HepG2 (cell line): ENCODE measurements around the gene VKORC1. TPM values are rescaled to one million over a fixed set of nuclear protein-coding genes. Genes with fewer than 3 reads are reported as not detected.

ENCODE experiments used
- ARID5B ChIP-seq: IDR thresholded peaks from 2 replicates; pipeline ENCODE4 v1.4.0; 2020; ENCODE audit warnings: mild to moderate bottlenecking, missing genetic modification reagents
- ETV5 ChIP-seq: IDR thresholded peaks from 2 replicates; pipeline ENCODE4 v1.6.1; 2018; ENCODE audit warnings: missing biosample characterization, missing genetic modification reagents, inconsistent platforms, borderline replicate concordance
- GPBP1L1 ChIP-seq: sonication (generic); formaldehyde crosslinking; IDR thresholded peaks from 2 replicates; pipeline ENCODE4 v1.5.0; 2020; ENCODE audit warnings: mild to moderate bottlenecking, missing genetic modification reagents
- KLF15 ChIP-seq: sonication (generic); formaldehyde crosslinking; IDR thresholded peaks from 2 replicates; pipeline ENCODE4 v1.8.1; 2023; ENCODE audit warnings: borderline replicate concordance, mild to moderate bottlenecking, inconsistent platforms, missing genetic modification reagents, mixed read lengths
- KLF9 ChIP-seq: IDR thresholded peaks from 2 replicates; pipeline ENCODE4 v1.6.1; 2016; ENCODE audit warnings: low read depth
- NFATC3 ChIP-seq: sonication (generic); formaldehyde crosslinking; IDR thresholded peaks from 2 replicates; pipeline ENCODE4 v1.5.1; 2020; ENCODE audit warnings: mild to moderate bottlenecking, missing genetic modification reagents
- ZNF451 ChIP-seq: sonication (generic); formaldehyde crosslinking; IDR thresholded peaks from 2 replicates; pipeline ENCODE4 v1.5.0; 2020; ENCODE audit warnings: mild to moderate bottlenecking, missing genetic modification reagents
- ZNF768 ChIP-seq: sonication (generic); formaldehyde crosslinking; IDR thresholded peaks from 2 replicates; pipeline ENCODE4 v1.4.0; 2020; ENCODE audit warnings: missing genetic modification reagents
- ZNF782 ChIP-seq: sonication (generic); formaldehyde crosslinking; IDR thresholded peaks from 2 replicates; pipeline ENCODE4 v1.4.0; 2020; ENCODE audit warnings: missing genetic modification reagents, mild to moderate bottlenecking, borderline replicate concordance
- polyA plus RNA-seq, 8 experiments: library from polyadenylated mRNA; depleted of rRNA in 3 of 8; stranded (reverse) in 7 of 8; unstranded in 1 of 8; fragments of >200 nt; fragmentation: Illumina TruSeq in 4 of 8; extraction: Trizol in 4 of 8; gene quantifications; 2 replicates each; pipeline versions ENCODE4 v1.2.1 to v1.2.3, GENCODE V29; 2011 to 2016; ENCODE audit warnings: low read depth in 4 of 8, missing spikeins in 1 of 8, mixed read lengths in 1 of 8; ENCODE audit not compliant: insufficient read depth in 1 of 8
- total RNA-seq, 5 experiments: library from RNA; depleted of rRNA; stranded (reverse); fragments of >200 nt; fragmentation: Illumina TruSeq; extraction: Trizol; gene quantifications; 2 replicates each; pipeline ENCODE4 v1.2.3, GENCODE V29; 2016; ENCODE audit warnings: low read depth in 1 of 5
- TF ChIP-seq, protein P1 (sequence below): sonication (generic); formaldehyde crosslinking; IDR thresholded peaks from 2 replicates; pipeline ENCODE4 v1.4.0; 2020; ENCODE audit warnings: mild to moderate bottlenecking, missing genetic modification reagents

The VKORC1 gene
- total and polyA plus RNA-seq, 2 of the 13 experiments (the other 11 are each of a cell fraction or from before 2014, with no cell fraction given): 141 to 615 TPM

DNA sequence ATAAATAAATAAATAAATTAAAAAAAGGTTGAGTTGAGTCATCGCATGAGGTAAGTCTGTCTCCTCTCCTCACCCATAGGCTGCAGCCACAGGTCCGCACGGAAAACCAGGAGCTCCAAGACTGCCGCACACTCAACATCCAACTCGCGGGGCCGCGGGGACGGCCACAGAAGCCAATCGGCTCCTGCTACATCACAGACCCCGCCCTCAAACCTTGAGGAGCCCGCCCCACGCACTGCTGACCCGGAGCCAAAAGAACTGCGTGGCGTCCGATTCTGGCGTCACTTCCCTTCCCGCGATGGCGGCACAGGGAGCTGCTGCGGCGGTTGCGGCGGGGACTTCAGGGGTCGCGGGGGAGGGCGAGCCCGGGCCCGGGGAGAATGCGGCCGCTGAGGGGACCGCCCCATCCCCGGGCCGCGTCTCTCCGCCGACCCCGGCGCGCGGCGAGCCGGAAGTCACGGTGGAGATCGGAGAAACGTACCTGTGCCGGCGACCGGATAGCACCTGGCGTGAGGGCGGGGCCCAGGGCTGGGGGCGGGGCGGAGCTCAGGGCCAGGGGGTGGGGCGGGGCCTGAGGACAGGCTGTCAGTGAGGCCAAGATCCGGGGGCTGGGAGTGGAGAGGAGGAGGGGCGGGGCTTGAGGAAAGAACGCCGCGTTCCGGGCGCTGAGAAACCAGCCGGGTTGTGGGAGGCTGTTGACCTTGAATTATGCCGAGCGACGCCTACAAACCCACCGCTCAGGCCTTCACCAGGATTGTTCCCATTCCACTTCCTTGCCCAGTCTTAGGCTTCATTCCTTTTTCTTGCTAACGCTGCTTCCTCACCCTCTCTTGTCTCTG lies 23.0 kb upstream of the VKORC1 start, which contains the start of gene KAT8 (continued):
- TF ChIP-seq GPBP1L1 (no peak), KLF9 (no peak), KLF15 (CRISPR knock-in tag) (no peak), ZNF451 (CRISPR knock-in tag) (0 out of 2 replicates have a peak, but pooled peaks have one; percentile 60), NFATC3 (CRISPR knock-in tag) (no peak; the same call in 1 of the 2 replicates), ZNF782 (CRISPR knock-in tag) (no peak), ETV5 (CRISPR knock-in tag) (peak; percentile 55), ARID5B (CRISPR knock-in tag) (peak; percentile 62), ZNF768 (CRISPR knock-in tag) (peak; percentile 69)
- TF ChIP-seq, protein P1, sequence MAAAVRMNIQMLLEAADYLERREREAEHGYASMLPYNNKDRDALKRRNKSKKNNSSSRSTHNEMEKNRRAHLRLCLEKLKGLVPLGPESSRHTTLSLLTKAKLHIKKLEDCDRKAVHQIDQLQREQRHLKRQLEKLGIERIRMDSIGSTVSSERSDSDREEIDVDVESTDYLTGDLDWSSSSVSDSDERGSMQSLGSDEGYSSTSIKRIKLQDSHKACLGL: no peak; the same call in 1 of the 2 replicates
